ENCODE data around the gene FCRL4.

- TF ChIP-seq POLR2A (IDR thresholded peaks at IDR 0.05) (no peak), CTCF (IDR thresholded peaks at IDR 0.05) (no peak), EP300 (IDR thresholded peaks at IDR 0.05) (no peak)
Observed at GRCh38 chr1:157618190-157618589, 20.3 kb upstream of the FCRL4 start.
